GM23338 (cell line): Measurements from ENCODE around the gene PRKCH. TPM values are rescaled to one million over a fixed set of nuclear protein-coding genes. Genes with fewer than 3 reads are reported as not detected.
A peak's percentile ranks its signal among the peaks of the same experiment; 100 is the strongest.

ENCODE experiments used
- ATAC-seq: fragments of 200-7000 bp; cut with Tn5 transposase; 3 replicates; pipeline ENCODE4 v1.9.1; 2020
- DNase-seq: peaks from one replicate; pipeline ENCODE4 v3.0.0-alpha.2; 2015; ENCODE audit warnings: low spot score
- H2AFZ ChIP-seq: fragments of 200-600 bp; sonication (generic); 2 replicates; pipeline ENCODE4 v1.8.0; 2016; ENCODE audit warnings: antibody characterized with exemption, mild to moderate bottlenecking, moderate library complexity
- H3F3A ChIP-seq: fragments of 200-600 bp; sonication (generic); replicated peaks from 2 replicates; pipeline ENCODE4 v1.8.0; 2017; ENCODE audit warnings: antibody characterized with exemption, mixed run types, low read depth
- H3K27ac ChIP-seq: fragments of 200-600 bp; sonication (generic); 2 replicates; pipeline ENCODE4 v1.6.1; 2016; ENCODE audit warnings: low read depth
- H3K27me3 ChIP-seq: fragments of 200-600 bp; sonication (generic); 2 replicates; pipeline ENCODE4 v1.8.0; 2016; ENCODE audit warnings: mild to moderate bottlenecking, mixed run types, moderate library complexity; ENCODE audit not compliant: insufficient read depth
- H3K36me3 ChIP-seq: fragments of 200-600 bp; sonication (generic); 2 replicates; pipeline ENCODE4 v1.8.0; 2016; ENCODE audit warnings: mild to moderate bottlenecking; ENCODE audit not compliant: insufficient read depth
- H3K4me1 ChIP-seq: fragments of 200-600 bp; sonication (generic); 2 replicates; pipeline ENCODE4 v1.8.0; 2016; ENCODE audit warnings: mild to moderate bottlenecking, moderate library complexity; ENCODE audit not compliant: insufficient read depth
- H3K4me2 ChIP-seq: fragments of 200-600 bp; sonication (generic); 2 replicates; pipeline ENCODE4 v1.7.1; 2017; ENCODE audit warnings: mixed run types
- H3K4me3 ChIP-seq: fragments of 200-600 bp; sonication (generic); 2 replicates; pipeline ENCODE4 v1.6.1; 2016; ENCODE audit warnings: mixed run types
- H3K79me2 ChIP-seq: fragments of 200-600 bp; sonication (generic); replicated peaks from 2 replicates; pipeline ENCODE4 v1.8.0; 2017; ENCODE audit warnings: mild to moderate bottlenecking; ENCODE audit not compliant: insufficient read depth
- H3K9me2 ChIP-seq: fragments of 200-600 bp; sonication (generic); 2 replicates; pipeline ENCODE4 v1.8.0; 2017; ENCODE audit not compliant: insufficient read depth
- H4K20me1 ChIP-seq: fragments of 200-600 bp; sonication (generic); replicated peaks from 2 replicates; pipeline ENCODE4 v1.8.0; 2017; ENCODE audit warnings: mild to moderate bottlenecking; ENCODE audit not compliant: insufficient read depth
- H3K27ac Mint-ChIP-seq: 2 replicates; pipeline ENCODE4 v1.8.0; 2020; ENCODE audit warnings: inconsistent platforms, mild to moderate bottlenecking, moderate library complexity, mixed read lengths
- H3K27me3 Mint-ChIP-seq: 3 replicates; pipeline ENCODE4 v1.8.0; 2022; ENCODE audit warnings: low read depth, mild to moderate bottlenecking, moderate library complexity, mixed read lengths, inconsistent platforms; ENCODE audit not compliant: insufficient read depth, poor library complexity
- H3K36me3 Mint-ChIP-seq: 3 replicates; pipeline ENCODE4 v1.8.0; 2021; ENCODE audit warnings: low read depth, mild to moderate bottlenecking, inconsistent platforms, moderate library complexity, mixed read lengths
- H3K4me1 Mint-ChIP-seq: 3 replicates; pipeline ENCODE4 v1.8.0; 2020; ENCODE audit warnings: mild to moderate bottlenecking, inconsistent platforms, mixed read lengths
- H3K4me3 Mint-ChIP-seq: 3 replicates; pipeline ENCODE4 v1.8.0; 2021; ENCODE audit warnings: moderate library complexity, mild to moderate bottlenecking, inconsistent platforms, mixed read lengths
- H3K9me3 Mint-ChIP-seq: 3 replicates; pipeline ENCODE4 v1.8.0; 2020; ENCODE audit warnings: moderate library complexity, mild to moderate bottlenecking, inconsistent platforms, mixed read lengths
- CTCF ChIP-seq, 2 experiments: fragments of 200-600 bp in 1 of 2; sonication (generic) in 1 of 2; conservative IDR thresholded peaks; 2 replicates each; pipeline versions ENCODE4 v1.5.1 to v1.6.1; 2016 to 2017; ENCODE audit warnings: antibody characterized with exemption in 2 of 2, low read depth in 2 of 2, mild to moderate bottlenecking in 2 of 2, moderate library complexity in 1 of 2
- EZH2 ChIP-seq: fragments of 200-600 bp; sonication (generic); IDR thresholded peaks from one replicate; pipeline ENCODE4 v1.8.0; 2017; ENCODE audit warnings: antibody characterized with exemption, mild to moderate bottlenecking, low read depth; ENCODE audit not compliant: unreplicated experiment
- EZH2phosphoT487 ChIP-seq: fragments of 200-600 bp; sonication (generic); IDR thresholded peaks from one replicate; pipeline ENCODE4 v1.8.1; 2018; ENCODE audit warnings: antibody characterized with exemption; ENCODE audit not compliant: unreplicated experiment
- JUNB ChIP-seq: IDR thresholded peaks from one replicate; pipeline ENCODE4 v1.6.1; 2016; ENCODE audit warnings: antibody characterized with exemption; ENCODE audit not compliant: unreplicated experiment
- NANOG ChIP-seq: IDR thresholded peaks from 2 replicates; pipeline ENCODE4 v1.6.1; 2016; ENCODE audit warnings: antibody characterized with exemption, borderline replicate concordance
- POLR2AphosphoS5 ChIP-seq: IDR thresholded peaks from 2 replicates; pipeline ENCODE4 v1.6.1; 2016; ENCODE audit warnings: antibody characterized with exemption, low read depth
- STAT1 ChIP-seq: IDR thresholded peaks from one replicate; pipeline ENCODE4 v1.6.1; 2016; ENCODE audit warnings: antibody characterized with exemption; ENCODE audit not compliant: unreplicated experiment
- ZNF114 ChIP-seq: fragments of 250-450 bp; sonication (Bioruptor Pico); IDR thresholded peaks from 2 replicates; pipeline ENCODE4 v1.5.0; 2020; ENCODE audit warnings: mild to moderate bottlenecking, moderate library complexity
- ZNF331 ChIP-seq: fragments of 250-450 bp; sonication (Bioruptor Pico); IDR thresholded peaks from 2 replicates; pipeline ENCODE4 v1.5.0; 2020; ENCODE audit warnings: low read depth, mild to moderate bottlenecking, moderate library complexity
- ZNF462 ChIP-seq: fragments of 250-450 bp; sonication (Bioruptor Pico); IDR thresholded peaks from 2 replicates; pipeline ENCODE4 v1.5.0; 2020; ENCODE audit warnings: mild to moderate bottlenecking, moderate library complexity
- polyA plus RNA-seq: library from polyadenylated mRNA; unstranded; fragments of >200 nt; fragmentation: Nextera tagmentation; extraction: Ambion mirVana; gene quantifications from 2 replicates; pipeline ENCODE4 v1.2.1, GENCODE V29; 2016
- total RNA-seq: library from RNA; depleted of rRNA; stranded (reverse); fragments of >200 nt; shearing (Covaris generic); gene quantifications from 2 replicates; pipeline ENCODE4 v1.2.3, GENCODE V29; 2014

PRKCH gene
- total and polyA plus RNA-seq, 2 experiments from 2014 or later = 5.4 to 10.1 TPM

- Histone ChIP-seq H3K27me3 (no peaks in the 10 kb centered on the region), H3K36me3 (no peaks in the 10 kb centered on the region), H3K4me1 (peaks cover 50% of the 10 kb centered on the region), H3K4me2 (peak overlapping the region; percentile 23; the same call in 1 of the 2 replicates), H4K20me1 (no peaks in the 10 kb centered on the region), H3K9me2 (no peaks in the 10 kb centered on the region), H3K27ac (no peak overlapping the region), H3F3A (no peaks in the 10 kb centered on the region), H2AFZ (no peak overlapping the region), H3K79me2 (no peaks in the 10 kb centered on the region), H3K4me3 (no peak overlapping the region)
- Mint-ChIP-seq H3K4me1 (peaks cover 46% of the 10 kb centered on the region), H3K4me3 (no peak overlapping the region), H3K36me3 (no peaks in the 10 kb centered on the region), H3K27me3 (peaks cover 4% of the 10 kb centered on the region), H3K27ac (no peak overlapping the region), H3K9me3 (no peaks in the 10 kb centered on the region)
- DNase-seq = no peak
- ATAC-seq = no peak; the same call in 2 of the 3 replicates
- TF ChIP-seq EZH2 = no peak
- TF ChIP-seq EZH2phosphoT487 = no peak
- TF ChIP-seq CTCF (conservative IDR thresholded peaks at IDR 0.05; ENCODE audit: low read depth in 2 of 2) = no peak
- no peak for TF ChIP-seq POLR2AphosphoS5
- TF ChIP-seq JUNB = no peak
- no peak for TF ChIP-seq ZNF462
- TF ChIP-seq STAT1 = no peak
- no peak for TF ChIP-seq ZNF114
- no peak for TF ChIP-seq ZNF331 (CRISPR knock-in tag)
- no peak for TF ChIP-seq NANOG
These were observed 177.4 kb downstream of the PRKCH start for GRCh38 chr14:61498811-61499210.
